ENCODE results near the gene MTCP1.

The MTCP1 gene

GRCh38 chrX:155070038-155070437 is 898 bp downstream of the MTCP1 start:
- TF ChIP-seq JUND (IDR thresholded peaks at IDR 0.05; ENCODE audit: low read depth): no peak
- in situ Hi-C loops (cut with HindIII; ENCODE audit: low pct_unique_long_range_greater_than_20kb, low sequenced_read_pairs): no loop called here
- DNase-seq (ENCODE audit: low read depth in 1 of 2, low spot score in 1 of 2): no peak

- DNase-seq (ENCODE audit: low read depth in 1 of 2, low spot score in 1 of 2): no peak
- TF ChIP-seq JUND (IDR thresholded peaks at IDR 0.05; ENCODE audit: low read depth): no peak
- in situ Hi-C loops (cut with HindIII; ENCODE audit: low pct_unique_long_range_greater_than_20kb, low sequenced_read_pairs): no loop called here
Measured at GRCh38 chrX:155069414-155069813, 1.5 kb downstream of the MTCP1 start.

- no peak for TF ChIP-seq JUND (IDR thresholded peaks at IDR 0.05; ENCODE audit: low read depth)
- in situ Hi-C loops (cut with HindIII; ENCODE audit: low pct_unique_long_range_greater_than_20kb, low sequenced_read_pairs): no loop called here
- DNase-seq (ENCODE audit: low read depth in 1 of 2, low spot score in 1 of 2): no peak
Measured at GRCh38 chrX:155068165-155068564, 2.8 kb downstream of the MTCP1 start.

- no peak for TF ChIP-seq JUND (IDR thresholded peaks at IDR 0.05; ENCODE audit: low read depth)
- in situ Hi-C loops (cut with HindIII; ENCODE audit: low pct_unique_long_range_greater_than_20kb, low sequenced_read_pairs): no loop called here
- DNase-seq (ENCODE audit: low read depth in 1 of 2, low spot score in 1 of 2): no peak
Measured at GRCh38 chrX:155065035-155065734, 5.8 kb downstream of the MTCP1 start.

- in situ Hi-C loops (cut with HindIII; ENCODE audit: low pct_unique_long_range_greater_than_20kb, low sequenced_read_pairs): no loop called here
- DNase-seq (ENCODE audit: low read depth in 1 of 2, low spot score in 1 of 2): no peak
Measured at GRCh38 chrX:155061760-155062159, 9.2 kb downstream of the MTCP1 start.

GRCh38 chrX:155056877-155057792 is 13.8 kb downstream of the MTCP1 start:
- in situ Hi-C loops (cut with HindIII; ENCODE audit: low pct_unique_long_range_greater_than_20kb, low sequenced_read_pairs): no loop called here
- TF ChIP-seq JUND (IDR thresholded peaks at IDR 0.05; ENCODE audit: low read depth): no peak
- DNase-seq (ENCODE audit: low read depth in 1 of 2, low spot score in 1 of 2): peak in 1 of 2 experiments; percentile 76

More at GRCh38 chrX:155061760-155062159, 9.2 kb downstream of the MTCP1 start:
- TF ChIP-seq JUND (IDR thresholded peaks at IDR 0.05; ENCODE audit: low read depth): no peak

GRCh38 chrX:155056471-155056870 is 14.5 kb downstream of the MTCP1 start:
- in situ Hi-C loops (cut with HindIII; ENCODE audit: low pct_unique_long_range_greater_than_20kb, low sequenced_read_pairs): no loop called here
- no peak for TF ChIP-seq JUND (IDR thresholded peaks at IDR 0.05; ENCODE audit: low read depth)
- no peak for DNase-seq (ENCODE audit: low read depth in 1 of 2, low spot score in 1 of 2)

GRCh38 chrX:155055494-155055893 is 15.4 kb downstream of the MTCP1 start:
- TF ChIP-seq JUND (IDR thresholded peaks at IDR 0.05; ENCODE audit: low read depth): no peak
- in situ Hi-C loops (cut with HindIII; ENCODE audit: low pct_unique_long_range_greater_than_20kb, low sequenced_read_pairs): no loop called here
- no peak for DNase-seq (ENCODE audit: low read depth in 1 of 2, low spot score in 1 of 2)

GRCh38 chrX:155054255-155054654 is 16.7 kb downstream of the MTCP1 start:
- in situ Hi-C loops (cut with HindIII; ENCODE audit: low pct_unique_long_range_greater_than_20kb, low sequenced_read_pairs): no loop called here
- DNase-seq (ENCODE audit: low read depth in 1 of 2, low spot score in 1 of 2): no peak
- no peak for TF ChIP-seq JUND (IDR thresholded peaks at IDR 0.05; ENCODE audit: low read depth)

- TF ChIP-seq JUND (IDR thresholded peaks at IDR 0.05; ENCODE audit: low read depth): no peak
- no peak for DNase-seq (ENCODE audit: low read depth in 1 of 2, low spot score in 1 of 2)
- in situ Hi-C loops (cut with HindIII; ENCODE audit: low pct_unique_long_range_greater_than_20kb, low sequenced_read_pairs): no loop called here
Measured at GRCh38 chrX:155053656-155054055, 17.3 kb downstream of the MTCP1 start.

- no peak for DNase-seq (ENCODE audit: low read depth in 1 of 2, low spot score in 1 of 2)
- in situ Hi-C loops (cut with HindIII; ENCODE audit: low pct_unique_long_range_greater_than_20kb, low sequenced_read_pairs): no loop called here
- TF ChIP-seq JUND (IDR thresholded peaks at IDR 0.05; ENCODE audit: low read depth): no peak
Measured at GRCh38 chrX:155052738-155053498, 18.0 kb downstream of the MTCP1 start.

- DNase-seq (ENCODE audit: low read depth in 1 of 2, low spot score in 1 of 2): peak in 1 of 2 experiments; percentile 48
- in situ Hi-C loops (cut with HindIII; ENCODE audit: low pct_unique_long_range_greater_than_20kb, low sequenced_read_pairs): no loop called here
- TF ChIP-seq JUND (IDR thresholded peaks at IDR 0.05; ENCODE audit: low read depth): no peak
Measured at GRCh38 chrX:155048977-155049619, 21.8 kb downstream of the MTCP1 start.

Data from T47D (cell line).